ENCODE results near the gene LARGE2. TPM values are rescaled to one million over a fixed set of nuclear protein-coding genes. Genes with fewer than 3 reads are reported as not detected.

Gene LARGE2
- total and polyA plus RNA-seq, 10 of the 15 experiments (the other 5 are each of a cell fraction or from before 2014, with no cell fraction given), result 0.03 to 0.41 (median 0.19) TPM; not detected in 6

DNA sequence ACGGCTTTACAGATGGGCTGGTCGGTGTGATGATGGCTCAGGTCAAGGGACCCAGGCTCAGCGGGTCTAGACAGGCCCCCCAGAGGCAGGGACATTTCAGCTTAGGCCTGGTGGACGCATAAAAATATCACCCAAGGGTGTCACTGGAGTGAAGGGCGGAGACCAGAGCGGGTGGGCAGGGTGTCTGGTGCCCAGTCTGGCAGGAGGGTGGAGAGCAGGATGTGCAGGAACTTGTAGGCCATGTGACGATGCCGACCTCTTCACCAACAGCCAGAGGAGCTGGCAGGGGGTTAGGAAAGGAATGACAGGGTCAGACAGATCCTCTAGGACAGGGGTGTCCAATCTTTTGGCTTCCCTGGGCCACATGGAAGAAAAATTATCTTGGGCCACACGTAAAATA is 32.5 kb upstream of the LARGE2 start:
- SMC1A ChIA-PET (ENCODE audit: uncharacterized antibody, unreplicated experiment), result interaction anchor here (0.6 to 1.6 kb wide), 2 partner anchors 9 to 73 kb away, joined by 3 read pairs; no protein-coding TSS in a partner anchor
- no peak overlapping the region for H2AFZ ChIP-seq (ENCODE audit: control insufficient read depth, low read depth, low read length)
- RAD21 ChIA-PET (ENCODE audit: unreplicated experiment), result interaction anchor here (0.8 kb wide), 1 partner anchor 43 kb away, joined by 3 read pairs; no protein-coding TSS in a partner anchor
- BruUV-seq (replicated peaks), result no TSS peak
- ATAC-seq (no peak), FAIRE-seq (no peak), DNase-seq (ENCODE audit: low read depth, low spot score) (no peak)
- CTCF ChIA-PET, result no interaction called here
- H3K4me1 ChIP-seq (ENCODE audit: control insufficient read depth, insufficient read depth, low read length), result no peaks in the 10 kb centered on the region
- 34% methylated on average over 9 of the region's 9 CpGs for WGBS (ENCODE audit: insufficient coverage, insufficient replicate concordance, low lambda C conversion rate, missing lambda C conversion rate)
- no peak overlapping the region for H3K4me3 ChIP-seq
- H4K20me1 ChIP-seq (ENCODE audit: control insufficient read depth, insufficient read depth), result peaks cover 3% of the 10 kb centered on the region
- intact Hi-C loops (cut with micrococcal nuclease; ENCODE audit: unreplicated experiment), result no loop called here
- H3K27ac ChIP-seq (ENCODE audit: control insufficient read depth, insufficient read depth), result no peak overlapping the region
- no peak overlapping the region for H3K4me2 ChIP-seq (ENCODE audit: control insufficient read depth, insufficient read depth)
- H3K9ac ChIP-seq (ENCODE audit: control insufficient read depth, insufficient read depth, low read length), result no peak overlapping the region
- no peaks in the 10 kb centered on the region for H3K79me2 ChIP-seq (ENCODE audit: control insufficient read depth, insufficient read depth, low read length)
- no peaks in the 10 kb centered on the region for H3K36me3 ChIP-seq (ENCODE audit: control insufficient read depth in 2 of 2, insufficient read depth in 2 of 2, low read length in 1 of 2)
- in situ Hi-C loops (cut with MboI), result no loop called here
- no peaks in the 10 kb centered on the region for H3K9me3 ChIP-seq (replicated peaks; ENCODE audit: control insufficient read depth, insufficient read depth, low read length)
- TF ChIP-seq USF2 (IDR thresholded peaks at IDR 0.05; ENCODE audit: borderline replicate concordance, low read depth, low read length) (no peak), HDAC2 (IDR thresholded peaks at IDR 0.05) (no peak), FOXM1 (IDR thresholded peaks at IDR 0.05; ENCODE audit: low read depth, low read length) (no peak)
- POLR2A ChIA-PET, result no interaction called here
- no peaks in the 10 kb centered on the region; a peak in 1 of 4 replicates for H3K27me3 ChIP-seq (replicated peaks in 1 of 2; ENCODE audit: control insufficient read depth in 2 of 2, insufficient read depth in 2 of 2, low read length in 1 of 2)

GRCh38 chr11:45890886-45891550 is 31.4 kb upstream of the LARGE2 start:
- DNase-seq (ENCODE audit: low read depth, low spot score) (no peak), FAIRE-seq (no peak), ATAC-seq (no peak)
- CTCF ChIA-PET, result no interaction called here
- Histone ChIP-seq H3K9ac (ENCODE audit: control insufficient read depth, insufficient read depth, low read length) (no peak overlapping the region), H2AFZ (ENCODE audit: control insufficient read depth, low read depth, low read length) (no peak overlapping the region), H4K20me1 (ENCODE audit: control insufficient read depth, insufficient read depth) (peaks cover 3% of the 10 kb centered on the region), H3K79me2 (ENCODE audit: control insufficient read depth, insufficient read depth, low read length) (no peaks in the 10 kb centered on the region), H3K27ac (ENCODE audit: control insufficient read depth, insufficient read depth) (no peak overlapping the region), H3K27me3 (replicated peaks in 1 of 2; ENCODE audit: control insufficient read depth in 2 of 2, insufficient read depth in 2 of 2, low read length in 1 of 2) (no peaks in the 10 kb centered on the region; a peak in 1 of 4 replicates), H3K4me3 (no peak overlapping the region), H3K4me1 (ENCODE audit: control insufficient read depth, insufficient read depth, low read length) (no peaks in the 10 kb centered on the region), H3K36me3 (ENCODE audit: control insufficient read depth in 2 of 2, insufficient read depth in 2 of 2, low read length in 1 of 2) (no peaks in the 10 kb centered on the region), H3K9me3 (replicated peaks; ENCODE audit: control insufficient read depth, insufficient read depth, low read length) (no peaks in the 10 kb centered on the region), H3K4me2 (ENCODE audit: control insufficient read depth, insufficient read depth) (no peak overlapping the region)
- intact Hi-C loops (cut with micrococcal nuclease; ENCODE audit: unreplicated experiment) (no loop called here), in situ Hi-C loops (cut with MboI) (no loop called here)
- 39% methylated on average over 9 of the region's 9 CpGs for WGBS (ENCODE audit: insufficient coverage, insufficient replicate concordance, low lambda C conversion rate, missing lambda C conversion rate)
- POLR2A ChIA-PET, result interaction anchor here (0.5 kb wide), 1 partner anchor 111 kb away, joined by 3 read pairs; no protein-coding TSS in a partner anchor
- RAD21 ChIA-PET (ENCODE audit: unreplicated experiment), result no interaction called here
- BruUV-seq (replicated peaks), result no TSS peak
- SMC1A ChIA-PET (ENCODE audit: uncharacterized antibody, unreplicated experiment), result no interaction called here
- TF ChIP-seq, protein P1, sequence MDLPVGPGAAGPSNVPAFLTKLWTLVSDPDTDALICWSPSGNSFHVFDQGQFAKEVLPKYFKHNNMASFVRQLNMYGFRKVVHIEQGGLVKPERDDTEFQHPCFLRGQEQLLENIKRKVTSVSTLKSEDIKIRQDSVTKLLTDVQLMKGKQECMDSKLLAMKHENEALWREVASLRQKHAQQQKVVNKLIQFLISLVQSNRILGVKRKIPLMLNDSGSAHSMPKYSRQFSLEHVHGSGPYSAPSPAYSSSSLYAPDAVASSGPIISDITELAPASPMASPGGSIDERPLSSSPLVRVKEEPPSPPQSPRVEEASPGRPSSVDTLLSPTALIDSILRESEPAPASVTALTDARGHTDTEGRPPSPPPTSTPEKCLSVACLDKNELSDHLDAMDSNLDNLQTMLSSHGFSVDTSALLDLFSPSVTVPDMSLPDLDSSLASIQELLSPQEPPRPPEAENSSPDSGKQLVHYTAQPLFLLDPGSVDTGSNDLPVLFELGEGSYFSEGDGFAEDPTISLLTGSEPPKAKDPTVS (IDR thresholded peaks at IDR 0.05; ENCODE audit: low read depth, low read length), result no peak
- TF ChIP-seq ZNF24 (IDR thresholded peaks at IDR 0.05) (no peak), PML (IDR thresholded peaks at IDR 0.05; ENCODE audit: low read length) (no peak), BACH1 (IDR thresholded peaks at IDR 0.05; ENCODE audit: borderline replicate concordance) (no peak), ETV6 (conservative IDR thresholded peaks at IDR 0.05 in 1 of 2, IDR thresholded peaks at IDR 0.05 in 1 of 2; ENCODE audit: borderline replicate concordance in 1 of 2, low read depth in 1 of 2) (no peak), NR2C2 (IDR thresholded peaks at IDR 0.05; ENCODE audit: borderline replicate concordance, control insufficient read depth, insufficient read length, low read depth) (no peak), YY1 (IDR thresholded peaks at IDR 0.05; ENCODE audit: low read depth, low read length) (no peak), ZSCAN29 (IDR thresholded peaks at IDR 0.05) (no peak), HDAC2 (IDR thresholded peaks at IDR 0.05) (no peak), RBBP5 (conservative IDR thresholded peaks at IDR 0.05) (no peak), CBX3 (IDR thresholded peaks at IDR 0.05; ENCODE audit: borderline replicate concordance, low read depth) (no peak)
- TF ChIP-seq, protein P2, sequence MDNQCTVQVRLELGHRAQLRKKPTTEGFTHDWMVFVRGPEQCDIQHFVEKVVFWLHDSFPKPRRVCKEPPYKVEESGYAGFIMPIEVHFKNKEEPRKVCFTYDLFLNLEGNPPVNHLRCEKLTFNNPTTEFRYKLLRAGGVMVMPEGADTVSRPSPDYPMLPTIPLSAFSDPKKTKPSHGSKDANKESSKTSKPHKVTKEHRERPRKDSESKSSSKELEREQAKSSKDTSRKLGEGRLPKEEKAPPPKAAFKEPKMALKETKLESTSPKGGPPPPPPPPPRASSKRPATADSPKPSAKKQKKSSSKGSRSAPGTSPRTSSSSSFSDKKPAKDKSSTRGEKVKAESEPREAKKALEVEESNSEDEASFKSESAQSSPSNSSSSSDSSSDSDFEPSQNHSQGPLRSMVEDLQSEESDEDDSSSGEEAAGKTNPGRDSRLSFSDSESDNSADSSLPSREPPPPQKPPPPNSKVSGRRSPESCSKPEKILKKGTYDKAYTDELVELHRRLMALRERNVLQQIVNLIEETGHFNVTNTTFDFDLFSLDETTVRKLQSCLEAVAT (IDR thresholded peaks at IDR 0.05), result no peak

Data from GM12878 (cell line).